ENCODE data around the gene PIKFYVE.

DNA sequence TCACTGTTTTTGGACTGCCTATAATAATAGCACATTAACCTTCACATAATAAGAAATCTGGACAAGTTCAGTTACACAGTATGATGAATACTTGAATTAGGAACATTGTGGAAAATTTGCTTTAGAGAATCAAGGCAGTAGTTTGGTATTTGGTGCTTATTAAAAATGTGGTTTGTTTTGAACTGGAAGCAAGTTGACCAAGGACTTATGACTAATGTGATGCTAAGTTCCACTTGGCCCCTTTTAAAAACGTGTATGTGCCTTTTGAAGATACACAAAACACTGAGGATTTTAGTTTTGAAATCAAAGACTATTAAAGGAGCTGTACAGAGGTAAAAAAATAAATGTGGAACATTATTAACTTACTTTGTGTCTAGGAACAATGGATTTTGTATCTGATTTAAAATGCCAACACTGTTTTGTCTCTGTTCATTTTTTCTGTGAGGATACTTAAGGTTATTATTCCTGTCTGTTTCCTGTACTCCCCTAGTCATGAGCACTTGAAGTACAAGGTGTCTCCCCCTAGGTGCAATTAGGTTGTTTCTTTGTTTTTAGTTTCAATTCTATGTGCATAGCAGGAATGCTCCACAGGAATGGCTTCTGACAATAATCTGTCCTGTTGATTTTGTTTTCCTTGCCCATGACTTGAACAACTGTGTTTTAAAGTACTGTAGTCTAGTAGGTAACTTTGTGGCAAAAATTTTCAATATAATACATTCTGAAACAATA is 91.0 kb downstream of the PIKFYVE start:
- no peak for TF ChIP-seq CTCF (IDR thresholded peaks at IDR 0.05)
- TF ChIP-seq EP300 (IDR thresholded peaks at IDR 0.05) = no peak
- no peak for TF ChIP-seq POLR2A (IDR thresholded peaks at IDR 0.05)

All from tibial nerve (tissue), 4 donors.